Right renal cortex interstitium (tissue), 3 donors: Measurements from ENCODE around the gene EXOC2. TPM values are rescaled to one million over a fixed set of nuclear protein-coding genes. Genes with fewer than 3 reads are reported as not detected.
"Not testable (repeated sequence)": the region's sequence is repeated elsewhere in the genome, so short reads cannot be mapped to it uniquely, and the experiment has no call there.

Experiments used
- DNase-seq, 3 donors: peaks; one replicate each; pipeline ENCODE4 v3.0.0-alpha.2; 2013; ENCODE audit warnings: low read depth in 3 of 3, low spot score in 2 of 3
- polyA plus RNA-seq, 3 donors: library from polyadenylated mRNA; unstranded; fragments of 120-200 nt; gene quantifications; one replicate each; pipeline ENCODE4 v1.2.1, GENCODE V29; 2013; ENCODE audit not compliant: insufficient read length in 3 of 3

Gene EXOC2
- polyA plus RNA-seq, 3 donors, result 23.3 to 24.3 (median 24.1) TPM

DNA sequence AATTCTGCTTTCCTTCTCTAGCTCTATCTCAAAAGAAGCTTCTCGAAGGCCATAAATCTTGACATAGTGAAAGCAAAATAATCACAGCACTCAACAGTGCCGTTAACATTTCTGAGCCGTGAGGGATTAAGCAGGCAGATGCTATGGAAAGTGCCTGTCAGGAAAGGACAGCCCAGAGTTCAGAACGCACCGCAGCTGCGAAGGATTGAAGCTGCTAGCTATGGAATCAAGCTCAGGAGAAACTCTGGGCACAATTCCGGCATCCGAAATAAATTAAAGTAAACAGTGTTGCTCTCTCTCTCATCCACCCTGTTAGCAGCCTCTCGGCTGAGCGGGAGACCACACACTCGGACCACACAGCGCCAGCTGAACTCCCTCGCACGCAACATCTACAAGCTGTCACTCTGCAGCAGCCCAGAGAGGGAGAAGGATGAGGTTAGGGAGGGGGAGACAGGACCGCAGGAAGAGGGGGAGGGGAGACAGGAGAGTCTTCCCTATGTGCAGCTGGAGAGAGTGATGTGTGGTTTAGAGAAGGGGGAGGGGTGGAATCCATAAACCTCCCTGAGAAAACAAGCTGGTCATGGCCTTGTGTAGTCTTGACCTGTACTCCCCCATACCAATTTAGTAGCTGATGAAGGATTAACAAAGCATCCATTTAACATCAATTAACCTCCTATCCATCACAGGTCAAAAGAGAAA lies 9.0 kb downstream of the EXOC2 start:
- peak; percentile 69 to 72 (median 70) for DNase-seq

- no peak for DNase-seq
These were observed 12.1 kb downstream of the EXOC2 start for GRCh38 chr6:680666-681340.

GRCh38 chr6:680251-680650 lies 12.7 kb downstream of the EXOC2 start:
- DNase-seq, result no peak

- DNase-seq, result no peak
These were observed 13.7 kb downstream of the EXOC2 start for GRCh38 chr6:679282-679681.

DNA sequence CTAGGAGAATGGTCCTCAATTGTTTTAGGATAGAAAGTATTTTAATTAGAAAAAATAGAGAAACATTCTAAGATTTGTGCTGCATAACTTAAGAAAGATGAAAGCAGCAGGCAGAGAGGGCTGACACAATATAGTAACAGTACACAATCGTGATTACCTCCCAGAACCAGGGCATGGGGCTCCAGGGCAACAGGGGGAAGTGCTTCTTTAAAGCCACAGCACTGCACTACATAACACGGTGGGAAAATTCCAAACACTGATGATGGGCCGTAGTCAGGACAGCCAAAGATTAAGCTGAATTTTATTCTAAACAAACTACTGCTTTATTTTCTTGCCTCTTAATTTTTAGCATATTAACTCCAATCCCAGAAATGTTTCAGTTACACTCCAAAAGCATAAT lies 14.4 kb downstream of the EXOC2 start:
- no peak for DNase-seq

DNA sequence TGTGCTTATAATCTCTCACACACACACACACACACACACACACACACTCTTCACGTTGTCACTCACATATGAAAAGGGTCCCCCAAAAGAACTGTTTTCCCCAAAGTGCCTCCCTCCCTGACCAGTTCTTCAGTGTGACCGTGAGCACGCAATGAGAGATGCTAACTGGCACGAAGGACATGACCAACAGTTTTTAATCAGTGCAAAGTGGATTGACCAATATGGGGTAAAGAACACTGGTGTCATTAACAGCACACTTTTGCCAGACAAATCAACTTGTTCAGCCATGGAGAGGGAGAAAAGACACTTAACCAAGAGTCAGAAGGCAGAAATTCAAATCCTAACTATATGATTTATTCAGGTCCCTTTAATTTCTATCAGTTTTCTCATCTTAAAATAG lies 15.0 kb downstream of the EXOC2 start:
- DNase-seq, result no peak

DNA sequence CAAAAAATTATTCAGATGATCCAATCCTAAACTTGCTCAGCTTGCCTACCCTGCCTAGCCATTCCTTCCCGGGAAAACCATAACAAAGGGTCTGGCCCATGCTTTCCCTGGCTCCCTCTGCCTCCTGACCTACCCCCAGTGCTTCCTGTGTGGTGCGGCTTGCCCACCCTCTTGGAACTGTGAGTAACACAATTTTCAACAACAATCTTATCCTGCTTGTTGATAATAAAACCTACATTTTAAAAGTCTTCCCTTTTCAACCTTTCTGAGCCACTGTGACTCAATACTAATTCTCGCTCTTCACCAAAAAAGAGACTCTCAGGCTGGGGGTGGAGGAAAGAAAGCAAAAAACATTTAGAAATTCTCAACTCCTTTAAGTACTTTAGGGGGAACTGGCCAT lies 18.0 kb downstream of the EXOC2 start:
- DNase-seq, result no peak

GRCh38 chr6:674406-674805 lies 18.5 kb downstream of the EXOC2 start:
- DNase-seq, result no peak

GRCh38 chr6:667253-667927 lies 25.5 kb downstream of the EXOC2 start:
- no peak for DNase-seq

GRCh38 chr6:665403-666267 lies 27.3 kb downstream of the EXOC2 start:
- DNase-seq, result no peak

DNA sequence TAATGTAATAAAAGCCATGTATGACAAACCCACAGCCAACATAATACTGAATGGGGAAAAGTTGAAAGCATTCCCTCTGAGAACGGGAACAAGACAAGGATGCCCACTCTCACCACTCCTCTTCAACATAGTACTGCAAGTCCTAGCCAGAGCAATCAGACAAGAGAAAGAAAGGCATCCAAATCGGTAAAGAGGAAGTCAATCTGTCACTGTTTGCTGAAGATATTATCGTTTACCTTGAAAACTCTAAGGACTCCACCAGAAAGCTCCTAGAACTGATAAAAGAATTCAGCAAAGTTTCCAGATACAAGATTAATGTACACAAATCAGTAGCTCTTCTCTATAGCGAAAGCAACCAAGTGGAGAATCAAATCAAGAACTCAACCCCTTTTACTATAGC lies 29.2 kb downstream of the EXOC2 start:
- DNase-seq, result not testable (repeated sequence)

DNA sequence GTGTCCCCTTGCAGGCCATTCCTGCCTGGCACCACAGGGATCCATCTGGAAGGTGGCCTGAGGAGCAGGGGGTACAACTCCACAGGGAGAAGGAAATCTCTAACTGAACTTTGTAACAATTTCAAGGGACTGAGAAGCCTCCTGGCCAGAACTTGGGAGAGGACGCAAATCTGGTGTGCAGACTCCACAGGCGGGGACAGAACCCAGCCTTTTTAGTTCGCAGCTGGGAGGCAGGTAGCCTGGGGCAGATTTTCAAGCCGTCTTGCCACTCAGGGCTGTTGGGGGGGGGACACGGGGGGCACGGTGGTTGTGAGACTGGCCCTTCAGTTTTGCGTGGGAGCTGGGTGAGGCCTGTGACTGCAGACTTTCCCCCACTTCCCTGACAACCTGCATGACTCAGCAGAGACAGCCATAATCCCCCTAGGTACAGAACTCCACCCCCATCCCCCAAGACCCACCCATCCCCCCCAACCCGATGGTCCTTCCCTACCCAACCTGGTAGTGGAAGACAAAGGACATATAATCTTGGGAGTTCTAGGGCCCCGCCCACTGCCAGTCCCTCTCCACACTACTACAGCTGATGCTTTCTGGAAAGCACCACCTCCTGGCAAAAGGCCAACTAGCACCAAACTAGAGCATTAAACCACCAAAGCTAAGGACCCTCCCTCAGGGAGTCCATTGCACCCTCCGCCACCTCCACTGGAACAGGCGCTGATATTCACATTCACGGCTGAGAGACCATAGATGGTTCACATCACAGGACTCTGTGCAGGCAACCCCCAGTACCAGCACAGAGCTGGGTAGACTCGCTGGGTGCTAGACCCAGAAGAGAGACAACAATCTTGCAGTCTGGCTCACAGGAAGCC lies 33.0 kb downstream of the EXOC2 start:
- no peak for DNase-seq

DNA sequence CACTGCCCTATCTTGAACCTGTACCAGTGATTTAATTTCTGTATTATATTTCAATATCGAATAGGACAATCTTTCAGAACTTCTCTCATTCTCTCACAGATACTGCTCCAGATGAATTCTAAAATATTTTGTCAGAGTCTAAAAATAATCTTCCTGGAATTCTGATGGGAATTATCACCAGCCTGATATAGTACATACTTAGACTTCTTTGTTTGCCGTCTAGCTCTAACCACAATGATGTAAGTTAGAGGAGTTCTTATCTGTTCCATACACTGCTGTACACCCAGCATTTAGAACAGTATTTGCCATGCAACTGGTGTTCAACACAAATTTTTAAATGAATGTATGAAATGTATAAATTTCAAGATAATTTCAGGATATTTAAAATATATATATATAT lies 34.7 kb downstream of the EXOC2 start:
- no peak for DNase-seq

DNA sequence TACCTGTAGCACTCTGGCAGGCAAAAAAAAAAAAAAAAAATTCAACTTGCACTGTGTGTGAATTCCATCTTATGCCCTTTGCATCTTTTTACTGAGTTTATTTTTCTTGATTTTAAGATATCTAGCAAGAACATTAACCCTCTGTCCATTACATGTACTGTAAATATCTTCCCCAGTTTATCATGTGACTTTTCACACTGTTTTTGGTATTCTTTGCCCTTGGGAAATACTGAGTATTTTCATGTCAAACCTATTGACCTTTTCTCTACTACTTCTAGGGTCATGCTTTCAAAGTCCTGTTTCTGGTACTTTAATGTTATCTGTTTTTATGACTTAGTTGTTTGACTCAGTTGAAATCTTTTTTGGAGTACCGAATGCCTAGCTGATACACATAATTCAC lies 35.2 kb downstream of the EXOC2 start:
- no peak for DNase-seq

GRCh38 chr6:656460-657252 lies 36.3 kb downstream of the EXOC2 start, which contains the start of gene HUS1B:
HUS1B (minus strand) TSS chr6:657100; CDS start chr6:656944, 156 bp downstream.
- DNase-seq, result no peak

DNA sequence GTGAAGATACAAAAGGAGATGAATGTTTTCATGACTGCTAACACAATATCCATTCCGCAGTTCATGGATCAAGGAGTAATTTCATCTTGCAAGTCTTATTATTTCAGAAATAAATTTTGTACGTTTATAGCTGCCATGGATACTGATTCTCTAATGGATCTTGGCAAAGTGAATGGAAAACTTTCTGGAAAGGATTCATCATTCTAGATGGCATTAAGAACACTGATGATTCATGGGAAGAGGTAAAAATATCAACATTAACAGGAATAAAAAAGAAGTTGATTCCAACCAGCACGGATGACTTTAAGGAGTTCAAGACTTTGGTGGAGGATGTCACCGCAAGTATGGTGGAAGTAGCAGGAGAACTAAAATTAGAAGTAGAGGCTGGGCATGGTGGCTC lies 38.8 kb downstream of the EXOC2 start:
- no peak for DNase-seq

- DNase-seq, result no peak
These were observed 40.1 kb downstream of the EXOC2 start for GRCh38 chr6:652865-653264.

DNA sequence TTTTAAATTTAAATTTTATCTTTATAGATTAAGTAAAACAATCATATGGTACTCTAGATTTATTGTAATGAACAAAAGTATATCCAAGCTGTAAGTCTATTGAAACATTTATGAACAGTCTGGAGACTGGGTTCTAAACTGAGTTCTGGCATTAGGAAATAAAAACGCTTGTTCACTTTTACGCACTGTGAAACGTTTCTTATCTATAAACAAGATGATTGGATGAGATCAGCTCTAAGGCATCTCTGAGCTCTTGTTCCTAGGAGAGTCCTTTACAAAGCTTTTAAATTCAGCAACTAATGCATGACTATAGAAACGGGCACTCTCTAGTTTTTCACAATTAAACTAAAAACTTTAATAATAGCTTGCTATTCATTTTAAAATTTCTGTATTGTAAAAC lies 42.8 kb downstream of the EXOC2 start:
- DNase-seq, result no peak

DNA sequence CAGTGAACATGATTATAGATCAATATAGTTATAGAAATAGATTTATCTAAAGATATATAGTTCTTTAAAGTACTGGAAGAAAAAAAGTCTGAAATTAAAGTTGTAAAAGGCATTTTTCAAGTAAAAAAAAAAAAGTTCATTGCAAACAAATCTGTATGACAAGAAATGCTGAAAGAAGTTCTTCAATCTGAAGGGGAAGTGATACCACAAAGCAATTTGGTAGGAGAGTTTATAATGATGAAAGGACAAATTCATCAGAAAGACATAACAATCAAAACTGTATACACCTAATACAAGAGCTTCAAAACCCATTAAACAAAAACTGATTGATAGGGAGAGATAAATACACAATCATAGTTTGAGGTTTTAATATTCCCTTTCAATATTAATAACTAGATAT lies 50.1 kb downstream of the EXOC2 start:
- DNase-seq, result no peak
